ENCODE measurements around the gene RXRA.

RXRA gene

DNA sequence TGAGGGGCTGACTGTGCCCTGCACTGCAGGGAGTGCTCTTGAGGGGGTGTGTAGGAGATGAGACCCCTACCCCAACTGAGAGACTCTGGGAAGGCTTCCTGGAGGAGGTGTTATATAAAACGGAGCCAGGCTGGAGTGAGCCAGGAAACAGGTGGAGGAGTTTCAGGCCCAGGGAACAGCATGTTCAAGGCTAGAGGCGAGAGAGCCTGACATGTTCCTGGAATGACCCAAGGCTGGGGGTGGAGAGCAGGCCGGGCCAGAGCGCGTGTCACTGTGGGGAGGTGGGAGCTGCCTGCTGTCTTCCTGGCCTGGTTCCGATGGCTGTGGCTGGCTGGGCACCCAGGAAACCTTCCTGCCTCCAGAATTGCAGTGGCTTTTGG is 48.7 kb downstream of the RXRA start:
- Histone ChIP-seq H3K36me3 (ENCODE audit: control insufficient read depth, insufficient read depth, low read length) (no peaks in the 10 kb centered on the region), H3K9me3 (ENCODE audit: control insufficient read depth, low read length) (no peaks in the 10 kb centered on the region), H3K4me2 (ENCODE audit: low read length) (peak overlapping the region; percentile 36), H2AFZ (no peak overlapping the region), H3K4me3 (ENCODE audit: low read depth, low read length) (no peak overlapping the region), H3K27me3 (ENCODE audit: control insufficient read depth, insufficient read depth, low read length) (no peaks in the 10 kb centered on the region), H3K4me1 (peaks cover 74% of the 10 kb centered on the region), H3K27ac (peak overlapping the region; percentile 96), H3K9ac (peak overlapping the region; percentile 28), H3K79me2 (peaks cover 68% of the 10 kb centered on the region)
- TF ChIP-seq, protein P1, sequence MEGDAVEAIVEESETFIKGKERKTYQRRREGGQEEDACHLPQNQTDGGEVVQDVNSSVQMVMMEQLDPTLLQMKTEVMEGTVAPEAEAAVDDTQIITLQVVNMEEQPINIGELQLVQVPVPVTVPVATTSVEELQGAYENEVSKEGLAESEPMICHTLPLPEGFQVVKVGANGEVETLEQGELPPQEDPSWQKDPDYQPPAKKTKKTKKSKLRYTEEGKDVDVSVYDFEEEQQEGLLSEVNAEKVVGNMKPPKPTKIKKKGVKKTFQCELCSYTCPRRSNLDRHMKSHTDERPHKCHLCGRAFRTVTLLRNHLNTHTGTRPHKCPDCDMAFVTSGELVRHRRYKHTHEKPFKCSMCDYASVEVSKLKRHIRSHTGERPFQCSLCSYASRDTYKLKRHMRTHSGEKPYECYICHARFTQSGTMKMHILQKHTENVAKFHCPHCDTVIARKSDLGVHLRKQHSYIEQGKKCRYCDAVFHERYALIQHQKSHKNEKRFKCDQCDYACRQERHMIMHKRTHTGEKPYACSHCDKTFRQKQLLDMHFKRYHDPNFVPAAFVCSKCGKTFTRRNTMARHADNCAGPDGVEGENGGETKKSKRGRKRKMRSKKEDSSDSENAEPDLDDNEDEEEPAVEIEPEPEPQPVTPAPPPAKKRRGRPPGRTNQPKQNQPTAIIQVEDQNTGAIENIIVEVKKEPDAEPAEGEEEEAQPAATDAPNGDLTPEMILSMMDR (IDR thresholded peaks at IDR 0.05): no peak

DNA sequence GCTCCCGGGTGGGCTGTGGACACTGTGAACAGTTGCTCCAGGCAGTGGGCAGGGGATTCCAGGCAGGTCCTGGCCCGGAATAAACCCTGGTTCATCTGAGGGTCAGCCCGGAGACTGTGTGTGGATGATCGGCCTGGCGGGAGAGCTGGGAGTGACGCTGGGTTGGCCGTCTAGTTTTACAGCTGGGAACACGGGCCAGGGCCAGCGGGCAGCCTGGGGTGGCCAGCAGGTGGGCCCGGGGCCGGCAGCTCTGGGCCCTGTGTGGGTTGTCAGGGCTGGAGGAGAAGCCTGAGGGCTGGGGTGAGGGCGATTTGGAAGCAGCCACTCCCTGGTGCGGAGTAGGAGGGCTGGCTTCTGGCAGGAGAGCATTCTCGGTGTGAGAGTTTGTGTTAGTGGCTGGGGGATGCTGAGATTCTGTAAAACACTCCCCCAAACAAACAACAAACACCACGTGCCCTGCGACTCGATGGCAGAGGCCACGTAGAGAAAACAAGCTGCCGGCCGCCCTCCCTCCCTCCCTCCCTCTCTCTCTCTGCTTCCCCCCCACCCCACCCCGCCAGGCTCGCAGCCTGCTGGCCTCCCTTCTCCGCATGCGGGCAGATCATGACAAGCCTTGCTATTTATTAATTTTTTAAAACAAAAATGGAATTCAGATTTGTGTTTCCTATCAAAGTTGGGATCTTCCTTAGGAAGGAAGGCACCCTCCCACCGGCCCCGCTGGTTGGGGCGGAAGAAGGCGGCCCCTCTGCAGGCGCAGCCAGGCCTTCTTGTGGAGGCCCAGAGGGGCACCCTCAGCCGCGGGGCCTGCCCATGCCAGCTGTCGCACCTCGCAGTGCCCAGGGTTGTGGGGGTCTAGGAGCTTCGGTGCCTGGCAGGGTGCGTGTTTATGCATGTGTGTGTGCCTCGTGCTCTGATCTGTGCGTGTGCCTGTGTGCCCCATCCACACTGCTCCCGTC is 49.5 kb downstream of the RXRA start:
- no peak overlapping the region for H3K9ac ChIP-seq

DNA sequence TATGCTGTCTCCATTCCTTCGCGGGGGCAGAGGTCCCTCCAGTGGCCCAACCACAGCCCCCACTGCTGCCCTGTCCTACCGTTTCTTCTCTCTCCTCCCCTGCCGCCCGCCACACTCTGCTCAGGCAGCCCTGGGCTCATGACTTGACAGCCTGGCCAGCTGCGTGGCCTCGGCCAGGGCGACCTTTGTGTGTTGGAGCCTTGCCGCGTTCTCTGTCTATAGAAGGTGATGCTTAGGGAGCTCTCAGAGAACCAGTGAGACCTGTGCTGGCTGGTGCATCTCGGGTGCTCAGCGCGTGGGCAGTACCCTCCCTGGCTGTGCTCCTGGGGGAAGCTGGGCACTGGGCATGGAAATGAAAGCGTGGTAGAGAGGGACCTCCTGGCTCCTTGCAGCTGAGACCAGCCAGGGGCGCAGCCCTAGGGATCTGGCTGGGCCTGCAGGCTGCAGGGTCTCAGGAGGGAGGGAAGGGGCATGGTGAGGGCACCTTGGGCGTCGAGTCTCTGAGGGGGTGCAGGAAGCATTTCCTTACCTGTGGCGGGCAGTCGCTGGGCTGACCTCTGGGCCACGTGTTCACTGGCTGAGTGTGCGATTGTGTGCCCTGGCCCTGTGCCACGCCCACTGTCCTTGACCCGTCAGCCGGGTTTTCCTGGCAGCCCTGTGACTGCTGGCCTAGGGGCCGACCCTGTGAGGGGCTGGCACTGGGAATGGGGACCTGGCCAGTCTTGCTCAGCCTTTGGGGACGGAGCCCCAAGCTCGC is 50.3 kb downstream of the RXRA start:
- peaks cover 67% of the 10 kb centered on the region for H3K4me1 ChIP-seq
- H3K27me3 ChIP-seq (ENCODE audit: control insufficient read depth, insufficient read depth, low read length): no peaks in the 10 kb centered on the region
- no peak overlapping the region for H3K9ac ChIP-seq
- no peak overlapping the region for H3K4me3 ChIP-seq (ENCODE audit: low read depth, low read length)
- no peak overlapping the region for H2AFZ ChIP-seq
- H3K36me3 ChIP-seq (ENCODE audit: control insufficient read depth, insufficient read depth, low read length): no peaks in the 10 kb centered on the region
- H3K9me3 ChIP-seq (ENCODE audit: control insufficient read depth, low read length): no peaks in the 10 kb centered on the region
- H3K79me2 ChIP-seq: peaks cover 67% of the 10 kb centered on the region
- peak overlapping the region; percentile 96 for H3K27ac ChIP-seq
- TF ChIP-seq, protein P1 (IDR thresholded peaks at IDR 0.05): no peak
- H3K4me2 ChIP-seq (ENCODE audit: low read length): peak overlapping the region; percentile 45

More for the DNA sequence above, 49.5 kb downstream of the RXRA start:
- no peaks in the 10 kb centered on the region for H3K9me3 ChIP-seq (ENCODE audit: control insufficient read depth, low read length)
- peak overlapping the region; percentile 96 for H3K27ac ChIP-seq
- H3K4me2 ChIP-seq (ENCODE audit: low read length): peak overlapping the region; percentile 45
- H3K27me3 ChIP-seq (ENCODE audit: control insufficient read depth, insufficient read depth, low read length): no peaks in the 10 kb centered on the region
- no peaks in the 10 kb centered on the region for H3K36me3 ChIP-seq (ENCODE audit: control insufficient read depth, insufficient read depth, low read length)
- no peak overlapping the region for H3K4me3 ChIP-seq (ENCODE audit: low read depth, low read length)
- peaks cover 67% of the 10 kb centered on the region for H3K4me1 ChIP-seq
- TF ChIP-seq, protein P1 (IDR thresholded peaks at IDR 0.05): no peak
- peaks cover 67% of the 10 kb centered on the region for H3K79me2 ChIP-seq
- H2AFZ ChIP-seq: no peak overlapping the region

DNA sequence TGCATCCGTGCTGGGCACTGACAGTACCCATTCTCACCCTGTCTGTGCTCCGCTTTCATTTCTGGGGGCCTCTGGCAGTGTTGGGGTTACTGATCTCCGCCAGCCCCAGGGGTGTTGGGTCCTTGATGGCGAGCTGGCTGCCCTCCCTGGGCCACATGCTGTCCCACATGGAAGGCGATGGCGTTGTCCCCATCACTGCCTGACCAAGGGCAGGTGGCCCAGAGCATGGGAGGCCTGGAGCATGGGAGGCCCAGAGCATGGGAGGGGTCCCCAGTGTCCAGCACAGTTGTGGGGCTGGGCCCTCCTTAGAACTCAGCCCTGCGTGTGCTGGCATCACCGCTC is 50.9 kb downstream of the RXRA start:
- Histone ChIP-seq H3K79me2 (peaks cover 67% of the 10 kb centered on the region), H3K9ac (no peak overlapping the region), H3K9me3 (ENCODE audit: control insufficient read depth, low read length) (no peaks in the 10 kb centered on the region), H3K27me3 (ENCODE audit: control insufficient read depth, insufficient read depth, low read length) (no peaks in the 10 kb centered on the region), H3K4me2 (ENCODE audit: low read length) (no peak overlapping the region), H3K4me3 (ENCODE audit: low read depth, low read length) (no peak overlapping the region), H3K27ac (peak overlapping the region; percentile 96), H3K36me3 (ENCODE audit: control insufficient read depth, insufficient read depth, low read length) (no peaks in the 10 kb centered on the region), H2AFZ (no peak overlapping the region), H3K4me1 (peaks cover 72% of the 10 kb centered on the region)
- TF ChIP-seq, protein P1 (IDR thresholded peaks at IDR 0.05): no peak

Measured in parathyroid adenoma (tissue), 2 donors.